Activated gamma-delta T cell (primary cell): ENCODE results near the gene SLC25A17.
"Not testable (repeated sequence)": the region's sequence is repeated elsewhere in the genome, so short reads cannot be mapped to it uniquely, and the experiment has no call there.

ENCODE experiments used
- DNase-seq: peaks from one replicate; lab custom pipeline; 2025; lab: John Stamatoyannopoulos, UW

Gene SLC25A17

GRCh38 chr22:40818192-40818746 lies 877 bp downstream of the SLC25A17 start:
- DNase-seq, result no peak

- DNase-seq, result no peak
These were observed 1.4 kb downstream of the SLC25A17 start for GRCh38 chr22:40817737-40818136.

GRCh38 chr22:40813912-40814315 lies 5.2 kb downstream of the SLC25A17 start:
- no peak for DNase-seq

- DNase-seq, result no peak
These were observed 10.9 kb downstream of the SLC25A17 start for GRCh38 chr22:40808018-40808841.

- no peak for DNase-seq
These were observed 12.4 kb downstream of the SLC25A17 start for GRCh38 chr22:40806711-40807110.

GRCh38 chr22:40805699-40806203 lies 13.4 kb downstream of the SLC25A17 start:
- no peak for DNase-seq

- DNase-seq, result no peak
These were observed 13.9 kb downstream of the SLC25A17 start for GRCh38 chr22:40805239-40805638.

GRCh38 chr22:40803321-40803720 lies 15.8 kb downstream of the SLC25A17 start:
- DNase-seq, result no peak

GRCh38 chr22:40799008-40799407 lies 20.1 kb downstream of the SLC25A17 start:
- DNase-seq, result no peak

GRCh38 chr22:40797427-40797826 lies 21.7 kb downstream of the SLC25A17 start:
- no peak for DNase-seq

GRCh38 chr22:40792451-40792850 lies 26.7 kb downstream of the SLC25A17 start:
- DNase-seq, result no peak

- no peak for DNase-seq
These were observed 27.9 kb downstream of the SLC25A17 start for GRCh38 chr22:40791241-40791640.

GRCh38 chr22:40789131-40789530 lies 30.0 kb downstream of the SLC25A17 start:
- DNase-seq, result no peak

GRCh38 chr22:40782521-40782920 lies 36.6 kb downstream of the SLC25A17 start:
- DNase-seq, result no peak

GRCh38 chr22:40781749-40782148 lies 37.4 kb downstream of the SLC25A17 start:
- DNase-seq, result not testable (repeated sequence)

- DNase-seq, result no peak
These were observed 49.4 kb downstream of the SLC25A17 start for GRCh38 chr22:40769761-40770160.

GRCh38 chr22:40768206-40768605 lies 50.9 kb downstream of the SLC25A17 start:
- DNase-seq, result no peak

GRCh38 chr22:40766956-40767355 lies 52.2 kb downstream of the SLC25A17 start:
- no peak for DNase-seq

GRCh38 chr22:40764763-40765441 lies 54.2 kb downstream of the SLC25A17 start:
- DNase-seq, result no peak

GRCh38 chr22:40759294-40759840 lies 59.8 kb downstream of the SLC25A17 start:
- DNase-seq, result no peak

GRCh38 chr22:40758851-40759250 lies 60.3 kb downstream of the SLC25A17 start:
- not testable (repeated sequence) for DNase-seq

- DNase-seq, result no peak
These were observed 60.8 kb downstream of the SLC25A17 start for GRCh38 chr22:40758390-40758789.
